OCI-LY3 (cell line): ENCODE results near the gene SLC6A12.

Experiments used
- H2AFZ ChIP-seq: fragments of 200-600, 300-600 bp; shearing (Covaris generic); 2 replicates; pipeline ENCODE4 v1.6.0; 2014; ENCODE audit warnings: antibody characterized with exemption, low read depth, low read length
- H3K27ac ChIP-seq: fragments of 200-600, 300-600 bp; sonication (generic); 2 replicates; pipeline ENCODE4 v1.5.1; 2014; ENCODE audit warnings: mild to moderate bottlenecking, low read length, moderate library complexity, mixed read lengths
- H3K27me3 ChIP-seq: fragments of 200-600, 300-600 bp; sonication (generic); 2 replicates; pipeline ENCODE4 v1.6.1; 2014; ENCODE audit warnings: low read depth, low read length, mixed read lengths
- H3K36me3 ChIP-seq: fragments of 200-600, 300-600 bp; sonication (generic); replicated peaks from 2 replicates; pipeline ENCODE3; 2014; ENCODE audit warnings: low read depth, low read length, mixed read lengths
- H3K4me1 ChIP-seq: fragments of 300-600, 200-600 bp; sonication (generic); 2 replicates; pipeline ENCODE4 v1.6.1; 2014; ENCODE audit warnings: low read length, mixed read lengths
- H3K4me2 ChIP-seq: fragments of 200-600, 300-600 bp; sonication (generic); 2 replicates; pipeline ENCODE4 v1.6.1; 2014; ENCODE audit warnings: low read length, mixed read lengths
- H3K4me3 ChIP-seq: fragments of 300-600, 200-600 bp; sonication (generic); 2 replicates; pipeline ENCODE4 v1.5.1; 2014; ENCODE audit warnings: antibody characterized with exemption, mild to moderate bottlenecking, low read length, moderate library complexity
- H3K79me2 ChIP-seq: fragments of 300-600, 200-600 bp; shearing (Covaris generic); 2 replicates; pipeline ENCODE4 v1.6.1; 2014; ENCODE audit warnings: mild to moderate bottlenecking, low read length, mixed read lengths
- H3K9ac ChIP-seq: fragments of 300-600, 200-600 bp; shearing (Covaris generic); 2 replicates; pipeline ENCODE4 v1.6.0; 2014; ENCODE audit warnings: mild to moderate bottlenecking, low read length, moderate library complexity
- H3K9me3 ChIP-seq: fragments of 200-600, 300-600 bp; shearing (Covaris generic); 2 replicates; pipeline ENCODE4 v1.6.1; 2014; ENCODE audit warnings: low read length, mixed read lengths; ENCODE audit not compliant: insufficient read depth
- H4K20me1 ChIP-seq: fragments of 200-600, 300-600 bp; sonication (generic); 2 replicates; pipeline ENCODE4 v1.6.1; 2016; ENCODE audit warnings: low read length, mixed read lengths; ENCODE audit not compliant: insufficient read depth
- EZH2phosphoT487 ChIP-seq: fragments of 200-600 bp; shearing (Covaris generic); IDR thresholded peaks from 2 replicates; pipeline ENCODE4 v1.6.1; 2018; ENCODE audit warnings: antibody characterized with exemption, mixed run types, low read depth
- TF ChIP-seq, protein P1 (sequence below): fragments of 200-600, 300-600 bp; sonication (generic); IDR thresholded peaks from 2 replicates; pipeline ENCODE4 v1.5.1; 2014; ENCODE audit warnings: antibody characterized with exemption, low read length, low read depth

The SLC6A12 gene

DNA sequence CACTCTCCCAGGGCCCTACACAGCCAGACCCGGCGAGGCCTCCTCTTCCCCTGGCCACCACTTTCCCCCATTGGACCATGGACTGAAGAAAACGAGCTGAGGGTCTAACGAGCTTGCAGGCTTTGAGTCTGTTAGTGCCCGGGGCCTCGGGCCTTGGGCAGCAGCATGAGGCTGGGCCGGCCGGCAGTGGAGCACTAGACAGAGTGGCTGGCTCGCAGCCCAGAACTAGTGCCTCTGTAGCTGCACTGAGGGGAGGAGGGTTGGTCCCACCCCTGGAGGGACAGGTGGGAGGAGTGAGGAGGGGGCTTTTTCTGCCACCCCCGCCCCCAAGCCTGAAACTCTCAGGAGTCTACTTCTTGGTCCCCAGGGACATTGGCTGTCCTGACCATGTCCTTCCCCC lies 38.7 kb downstream of the SLC6A12 start:
- Histone ChIP-seq H3K9ac (no peak overlapping the region), H2AFZ (no peak overlapping the region)

DNA sequence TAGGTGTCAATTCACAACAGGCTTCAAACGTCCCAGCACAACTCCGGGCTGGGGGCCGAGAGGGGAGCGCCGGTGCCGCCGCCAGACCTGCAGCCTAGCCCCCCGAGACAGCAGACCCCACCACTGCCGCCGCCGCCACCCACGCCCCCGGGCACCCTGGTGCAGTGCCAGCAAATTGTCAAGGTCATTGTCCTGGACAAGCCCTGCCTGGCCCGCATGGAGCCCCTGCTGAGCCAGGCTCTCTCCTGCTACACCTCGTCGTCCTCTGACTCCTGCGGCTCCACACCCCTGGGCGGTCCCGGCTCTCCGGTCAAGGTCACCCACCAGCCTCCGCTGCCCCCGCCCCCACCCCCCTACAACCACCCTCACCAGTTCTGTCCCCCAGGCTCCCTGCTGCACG lies 39.4 kb downstream of the SLC6A12 start:
- Histone ChIP-seq H4K20me1 (no peaks in the 10 kb centered on the region), H3K4me1 (no peaks in the 10 kb centered on the region), H3K27me3 (no peaks in the 10 kb centered on the region), H3K9ac (no peak overlapping the region), H3K4me3 (no peak overlapping the region), H2AFZ (no peak overlapping the region), H3K79me2 (no peaks in the 10 kb centered on the region), H3K9me3 (no peaks in the 10 kb centered on the region), H3K27ac (no peak overlapping the region), H3K4me2 (no peak overlapping the region), H3K36me3 (no peaks in the 10 kb centered on the region)
- TF ChIP-seq, protein P1, sequence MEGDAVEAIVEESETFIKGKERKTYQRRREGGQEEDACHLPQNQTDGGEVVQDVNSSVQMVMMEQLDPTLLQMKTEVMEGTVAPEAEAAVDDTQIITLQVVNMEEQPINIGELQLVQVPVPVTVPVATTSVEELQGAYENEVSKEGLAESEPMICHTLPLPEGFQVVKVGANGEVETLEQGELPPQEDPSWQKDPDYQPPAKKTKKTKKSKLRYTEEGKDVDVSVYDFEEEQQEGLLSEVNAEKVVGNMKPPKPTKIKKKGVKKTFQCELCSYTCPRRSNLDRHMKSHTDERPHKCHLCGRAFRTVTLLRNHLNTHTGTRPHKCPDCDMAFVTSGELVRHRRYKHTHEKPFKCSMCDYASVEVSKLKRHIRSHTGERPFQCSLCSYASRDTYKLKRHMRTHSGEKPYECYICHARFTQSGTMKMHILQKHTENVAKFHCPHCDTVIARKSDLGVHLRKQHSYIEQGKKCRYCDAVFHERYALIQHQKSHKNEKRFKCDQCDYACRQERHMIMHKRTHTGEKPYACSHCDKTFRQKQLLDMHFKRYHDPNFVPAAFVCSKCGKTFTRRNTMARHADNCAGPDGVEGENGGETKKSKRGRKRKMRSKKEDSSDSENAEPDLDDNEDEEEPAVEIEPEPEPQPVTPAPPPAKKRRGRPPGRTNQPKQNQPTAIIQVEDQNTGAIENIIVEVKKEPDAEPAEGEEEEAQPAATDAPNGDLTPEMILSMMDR: no peak
- TF ChIP-seq EZH2phosphoT487: no peak

More for the DNA sequence above, 38.7 kb downstream of the SLC6A12 start:
- Histone ChIP-seq H3K27ac (no peak overlapping the region), H3K9me3 (no peaks in the 10 kb centered on the region), H3K4me2 (no peak overlapping the region), H3K27me3 (no peaks in the 10 kb centered on the region), H3K4me3 (no peak overlapping the region), H3K36me3 (no peaks in the 10 kb centered on the region), H4K20me1 (no peaks in the 10 kb centered on the region), H3K79me2 (no peaks in the 10 kb centered on the region), H3K4me1 (no peaks in the 10 kb centered on the region)
- no peak for TF ChIP-seq EZH2phosphoT487
- TF ChIP-seq, protein P1: no peak

DNA sequence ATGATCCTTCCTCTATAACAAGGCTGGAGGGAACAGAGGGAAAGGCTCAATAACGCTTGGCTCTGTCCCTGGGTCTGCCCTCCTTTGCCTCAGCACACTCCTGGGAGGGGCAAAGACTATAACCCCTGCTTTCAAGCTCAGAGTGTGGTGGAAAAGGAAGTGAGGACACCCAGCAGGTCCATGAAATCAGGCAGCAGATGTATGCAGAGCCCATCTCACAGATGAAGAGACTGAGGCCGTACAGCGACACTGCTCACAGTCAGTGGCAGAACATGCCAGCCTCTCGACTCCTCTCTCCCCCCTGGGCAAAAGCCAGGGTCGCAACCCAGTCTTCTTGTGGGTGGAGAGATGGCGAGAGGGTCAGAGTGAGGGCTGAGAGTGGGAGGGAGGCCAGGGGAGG lies 39.8 kb downstream of the SLC6A12 start:
- Histone ChIP-seq H3K4me2 (no peak overlapping the region), H3K79me2 (no peaks in the 10 kb centered on the region), H3K27ac (no peak overlapping the region), H2AFZ (no peak overlapping the region), H3K4me3 (no peak overlapping the region), H3K9me3 (no peaks in the 10 kb centered on the region), H3K9ac (no peak overlapping the region), H3K4me1 (no peaks in the 10 kb centered on the region), H4K20me1 (no peaks in the 10 kb centered on the region), H3K27me3 (no peaks in the 10 kb centered on the region), H3K36me3 (no peaks in the 10 kb centered on the region)
- TF ChIP-seq, protein P1: no peak
- TF ChIP-seq EZH2phosphoT487: no peak

DNA sequence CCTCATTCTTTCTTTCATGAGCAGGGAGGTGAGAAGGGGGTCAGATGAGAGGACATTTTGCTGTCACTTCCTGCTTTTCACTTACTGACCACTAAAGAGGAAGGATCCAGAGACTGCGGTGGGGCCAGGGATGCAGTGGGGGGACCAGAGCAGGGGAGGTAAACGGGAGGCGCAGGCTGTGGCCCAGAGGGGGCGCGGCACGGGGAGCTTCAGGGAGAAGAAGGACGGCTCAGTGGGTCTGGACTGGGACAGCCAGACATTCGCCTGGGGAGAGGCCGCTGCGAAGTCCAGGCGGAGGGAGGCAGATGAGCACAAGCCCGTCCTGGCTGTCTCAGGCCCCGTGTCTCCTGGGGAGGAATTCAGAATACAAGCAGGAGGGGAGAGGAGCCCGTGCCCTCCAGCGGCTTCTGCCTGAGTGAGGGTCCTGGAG lies 41.2 kb downstream of the SLC6A12 start:
- Histone ChIP-seq H3K9ac (no peak overlapping the region), H3K4me2 (no peak overlapping the region)

More for the DNA sequence above, 41.2 kb downstream of the SLC6A12 start:
- no peak for TF ChIP-seq EZH2phosphoT487
- TF ChIP-seq, protein P1: no peak
- Histone ChIP-seq H3K27me3 (no peaks in the 10 kb centered on the region), H3K4me3 (no peak overlapping the region), H2AFZ (no peak overlapping the region), H3K4me1 (no peaks in the 10 kb centered on the region), H3K79me2 (no peaks in the 10 kb centered on the region), H4K20me1 (no peaks in the 10 kb centered on the region), H3K27ac (no peak overlapping the region), H3K36me3 (no peaks in the 10 kb centered on the region), H3K9me3 (no peaks in the 10 kb centered on the region)
